Mucosa of descending colon (tissue), 3 donors: ENCODE results near the gene RHBDD3. TPM values are rescaled to one million over a fixed set of nuclear protein-coding genes. Genes with fewer than 3 reads are reported as not detected.

Experiments
- ATAC-seq: fragments of 200-7000 bp; cut with Tn5 transposase; one replicate; pipeline ENCODE4 v1.9.1; 2020; ENCODE audit warnings: mild to moderate bottlenecking, moderate library complexity
- DNase-seq, 3 donors: peaks; one replicate each; pipeline ENCODE4 v3.0.0-alpha.2; 2020
- H3K36me3 ChIP-seq: fragments of 200-600 bp; one replicate; pipeline ENCODE4 v1.8.0; 2021; ENCODE audit warnings: low read depth, mild to moderate bottlenecking
- H3K4me1 ChIP-seq: fragments of 200-600 bp; one replicate; pipeline ENCODE4 v1.8.0; 2021; ENCODE audit warnings: low read depth, mild to moderate bottlenecking
- H3K4me3 ChIP-seq: fragments of 200-600 bp; one replicate; pipeline ENCODE4 v1.8.0; 2021; ENCODE audit warnings: mild to moderate bottlenecking
- H3K9me3 ChIP-seq: fragments of 200-600 bp; one replicate; pipeline ENCODE4 v1.8.0; 2021; ENCODE audit warnings: mild to moderate bottlenecking
- CTCF ChIP-seq: fragments of 200-600 bp; IDR thresholded peaks from one replicate; pipeline ENCODE4 v1.8.0; 2022; ENCODE audit warnings: antibody characterized with exemption, mild to moderate bottlenecking
- intact Hi-C, 2 donors: fragments of 100-400 bp; cut with DNase I in 1 of 2; cut with micrococcal nuclease in 1 of 2; formaldehyde crosslinking; loops; one replicate each; pipeline versions ENCODE4 v1.11.0 to v1.11.1; 2022; cut with DNase I, micrococcal nuclease
- total RNA-seq, 3 donors: library from RNA; stranded (reverse); fragmentation: NEBNext Ultra II Directional in 2 of 3; extraction: Animal tissue kit (Norgen Biotek cat#: 25700) in 2 of 3; gene quantifications; one replicate each; pipeline versions ENCODE4 v1.2.1 to v1.2.4, GENCODE V29; 2021 to 2023
- donor health status: DM: no; HTN: no; CAD: no; lungs with moderate emphysema.
- donor health status: DM: no; HTN: no; CAD: no.
- donor health status: DM: no; HTN: yes; CAD: no.

The RHBDD3 gene
- total RNA-seq, 3 donors from 2014 or later: 13.3 to 26.1 (median 19.1) TPM

- intact Hi-C loops: no loop called here
- no peak for DNase-seq
These were observed 8.4 kb downstream of the RHBDD3 start for GRCh38 chr22:29259253-29259899.

DNA sequence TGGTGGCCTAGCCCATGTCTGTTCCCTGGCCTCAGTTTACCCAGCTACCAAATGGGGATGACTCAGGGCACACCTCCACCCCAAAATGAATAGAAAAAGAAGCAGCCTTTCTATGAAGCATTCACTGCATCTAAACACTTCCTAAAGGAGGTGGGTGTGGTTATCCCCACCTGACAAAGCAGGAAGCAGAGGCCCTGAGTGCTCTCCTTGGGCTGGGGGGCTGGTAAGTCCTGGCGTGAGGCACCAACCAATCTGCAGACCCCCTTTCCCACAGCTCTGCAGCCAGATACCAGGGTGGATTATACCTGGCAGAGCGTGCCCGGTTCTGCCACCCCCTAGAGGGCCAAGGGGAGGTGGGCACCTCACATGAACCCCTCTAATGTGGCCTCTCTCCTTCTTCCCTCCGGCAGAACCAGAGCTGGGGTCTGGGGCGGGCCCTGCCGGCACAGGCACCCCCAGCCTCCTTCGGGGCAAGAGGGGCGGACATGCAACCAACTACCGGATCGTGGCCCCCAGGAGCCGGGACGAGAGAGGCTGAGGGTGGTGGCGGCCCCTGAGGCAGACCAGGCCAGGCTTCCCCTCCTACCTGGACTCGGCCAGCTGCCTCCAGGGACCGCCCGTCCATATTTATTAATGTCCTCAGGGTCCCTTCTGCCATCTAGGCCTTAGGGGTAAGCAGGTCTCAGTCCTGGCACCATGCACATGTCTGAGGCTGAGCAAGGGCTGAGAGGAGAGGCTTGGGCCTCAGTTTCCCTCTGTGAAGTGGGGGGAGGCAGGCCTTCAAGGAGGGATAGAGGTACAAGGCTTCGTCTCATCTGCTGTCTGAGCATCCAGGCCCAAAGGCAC, 9.2 kb downstream of the RHBDD3 start:
- Histone ChIP-seq H3K4me3 (no peak overlapping the region), H3K4me1 (no peaks in the 10 kb centered on the region), H3K36me3 (no peaks in the 10 kb centered on the region), H3K9me3 (no peaks in the 10 kb centered on the region)
- intact Hi-C loops: no loop called here
- DNase-seq (no peak), ATAC-seq (no peak)
- TF ChIP-seq CTCF: no peak

More at GRCh38 chr22:29259253-29259899, 8.4 kb downstream of the RHBDD3 start:
- TF ChIP-seq CTCF: no peak
- ATAC-seq: no peak
- no peak overlapping the region for H3K4me3 ChIP-seq
- H3K36me3 ChIP-seq: no peaks in the 10 kb centered on the region
- no peaks in the 10 kb centered on the region for H3K4me1 ChIP-seq
- H3K9me3 ChIP-seq: no peaks in the 10 kb centered on the region

DNA sequence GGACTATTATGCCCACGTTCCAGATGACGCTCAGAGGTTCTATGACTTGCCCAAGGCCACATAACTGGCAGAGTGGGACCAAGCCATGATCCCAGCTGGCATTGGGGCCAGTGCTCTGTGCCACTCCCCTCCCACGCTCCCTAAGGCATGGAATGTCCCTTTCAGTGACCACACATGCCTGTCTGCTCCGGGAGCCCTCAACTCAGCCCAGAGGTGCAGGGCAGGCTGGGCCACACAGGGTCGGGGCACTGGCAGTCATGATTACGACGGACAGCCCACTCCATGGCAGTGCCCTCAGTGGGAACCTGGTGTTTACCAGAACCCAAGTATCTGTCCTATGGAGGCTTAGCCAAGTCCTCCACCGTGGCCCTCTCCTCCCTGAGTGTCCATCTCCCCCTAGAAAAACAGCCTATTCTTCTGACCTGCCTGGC, 10.0 kb downstream of the RHBDD3 start:
- DNase-seq: no peak
- TF ChIP-seq CTCF: no peak
- H3K9me3 ChIP-seq: no peaks in the 10 kb centered on the region
- ATAC-seq: no peak
- H3K4me3 ChIP-seq: no peak overlapping the region
- H3K4me1 ChIP-seq: no peaks in the 10 kb centered on the region
- intact Hi-C loops: no loop called here
- H3K36me3 ChIP-seq: no peaks in the 10 kb centered on the region

DNA sequence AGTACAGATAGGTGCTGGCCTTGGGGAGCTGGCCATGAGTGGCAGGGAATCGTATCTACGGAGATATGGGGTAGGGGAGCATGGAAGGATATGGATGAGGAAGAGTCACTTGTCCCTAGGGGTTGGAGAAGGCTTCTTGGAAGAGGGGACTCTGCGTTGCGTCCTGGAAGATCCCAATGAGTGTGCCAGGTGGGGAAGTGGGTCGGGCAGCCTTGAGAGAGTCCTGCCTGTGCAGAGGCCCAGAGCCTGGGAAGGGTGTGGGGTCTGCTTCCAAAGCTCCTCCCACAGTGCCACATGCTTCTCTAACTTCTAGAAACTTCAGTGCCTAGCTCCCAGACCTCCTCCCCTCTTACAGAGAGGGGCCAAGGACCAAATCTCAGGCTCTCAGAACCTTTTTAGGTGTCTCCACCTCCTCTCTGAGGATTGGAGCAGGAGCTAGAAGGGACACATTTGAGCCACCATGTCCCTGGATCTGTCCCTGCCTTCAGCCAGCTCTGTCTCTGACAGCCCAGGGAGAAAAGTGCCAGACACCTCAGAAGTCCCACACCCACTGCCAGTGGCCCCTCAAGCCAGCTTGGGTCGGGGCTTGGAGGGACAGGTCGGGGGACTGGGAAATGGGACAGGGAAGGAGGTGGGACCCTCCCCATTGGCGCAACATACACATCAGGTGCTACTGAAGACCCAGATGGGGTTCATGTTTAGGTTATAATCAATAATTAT, 11.0 kb downstream of the RHBDD3 start:
- intact Hi-C loops: no loop called here
- ATAC-seq: no peak
- H3K4me3 ChIP-seq: no peak overlapping the region
- no peak for DNase-seq
- H3K4me1 ChIP-seq: no peaks in the 10 kb centered on the region
- no peaks in the 10 kb centered on the region for H3K36me3 ChIP-seq
- TF ChIP-seq CTCF: no peak
- no peaks in the 10 kb centered on the region for H3K9me3 ChIP-seq

GRCh38 chr22:29255064-29255621, 12.6 kb downstream of the RHBDD3 start:
- intact Hi-C loops: no loop called here
- Histone ChIP-seq H3K9me3 (no peaks in the 10 kb centered on the region), H3K4me1 (no peaks in the 10 kb centered on the region), H3K4me3 (no peak overlapping the region), H3K36me3 (no peaks in the 10 kb centered on the region)
- ATAC-seq (no peak), DNase-seq (no peak)
- TF ChIP-seq CTCF: no peak
